Fibroblast of skin of scalp (primary cell): ENCODE measurements around the gene PFAS.

ENCODE experiments used
- DNase-seq: peaks from one replicate; pipeline ENCODE4 v3.0.0-alpha.2; 2013

The PFAS gene

DNA sequence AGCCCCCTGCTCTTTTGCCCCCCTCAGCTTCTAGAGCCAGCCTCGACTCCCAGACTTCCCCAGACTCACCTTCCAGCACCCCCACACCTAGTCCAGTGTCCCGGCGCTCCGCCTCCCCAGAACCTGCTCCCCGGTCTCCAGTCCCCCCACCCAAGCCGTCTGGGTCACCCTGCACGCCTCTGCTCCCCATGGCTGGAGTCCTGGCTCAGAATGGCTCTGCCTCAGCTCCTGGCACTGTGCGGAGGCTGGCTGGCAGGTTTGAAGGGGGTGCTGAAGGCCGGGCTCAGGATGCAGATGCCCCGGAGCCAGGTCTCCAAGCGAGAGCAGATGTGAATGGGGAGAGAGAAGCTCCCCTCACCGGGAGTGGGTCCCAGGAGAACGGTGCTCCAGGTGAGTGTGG is 63.2 kb downstream of the PFAS start:
- no peak for DNase-seq

DNA sequence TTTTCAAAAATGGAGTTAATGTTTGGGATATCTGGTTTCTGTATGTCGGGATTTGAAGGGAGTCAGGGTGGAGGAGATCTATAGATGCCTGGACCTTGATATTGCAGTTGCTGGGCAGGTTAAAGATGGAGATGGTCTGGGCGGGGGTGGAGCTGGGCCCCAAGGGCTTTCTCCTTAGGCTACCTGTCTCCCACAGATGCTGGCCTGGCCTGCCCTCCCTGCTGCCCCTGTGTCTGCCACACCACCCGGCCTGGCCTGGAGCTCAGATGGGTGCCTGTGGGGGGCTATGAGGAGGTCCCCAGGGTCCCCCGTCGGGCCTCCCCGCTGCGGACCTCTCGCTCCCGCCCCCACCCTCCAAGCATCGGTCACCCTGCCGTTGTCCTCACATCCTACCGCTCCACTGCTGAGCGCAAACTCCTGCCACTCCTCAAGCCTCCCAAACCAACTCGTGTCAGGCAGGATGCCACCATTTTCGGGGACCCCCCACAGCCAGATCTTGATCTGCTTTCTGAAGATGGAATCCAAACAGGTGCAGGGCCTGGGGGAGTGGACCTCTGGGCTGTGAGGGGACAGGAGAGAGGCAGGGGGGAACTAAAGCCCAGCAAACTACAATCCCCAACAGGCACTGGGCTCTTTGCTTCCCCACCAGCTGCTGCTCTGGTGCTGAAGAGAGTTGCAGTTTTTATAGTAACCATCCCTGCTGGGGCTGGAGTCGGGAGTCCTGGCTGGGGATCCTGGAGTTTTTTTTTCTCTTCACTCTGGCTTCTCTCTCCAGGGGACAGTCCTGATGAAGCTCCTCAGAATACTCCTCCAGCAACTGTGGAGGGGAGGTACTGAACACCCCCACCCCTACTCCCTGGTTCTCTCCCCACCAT is 63.9 kb downstream of the PFAS start:
- DNase-seq: no peak

DNA sequence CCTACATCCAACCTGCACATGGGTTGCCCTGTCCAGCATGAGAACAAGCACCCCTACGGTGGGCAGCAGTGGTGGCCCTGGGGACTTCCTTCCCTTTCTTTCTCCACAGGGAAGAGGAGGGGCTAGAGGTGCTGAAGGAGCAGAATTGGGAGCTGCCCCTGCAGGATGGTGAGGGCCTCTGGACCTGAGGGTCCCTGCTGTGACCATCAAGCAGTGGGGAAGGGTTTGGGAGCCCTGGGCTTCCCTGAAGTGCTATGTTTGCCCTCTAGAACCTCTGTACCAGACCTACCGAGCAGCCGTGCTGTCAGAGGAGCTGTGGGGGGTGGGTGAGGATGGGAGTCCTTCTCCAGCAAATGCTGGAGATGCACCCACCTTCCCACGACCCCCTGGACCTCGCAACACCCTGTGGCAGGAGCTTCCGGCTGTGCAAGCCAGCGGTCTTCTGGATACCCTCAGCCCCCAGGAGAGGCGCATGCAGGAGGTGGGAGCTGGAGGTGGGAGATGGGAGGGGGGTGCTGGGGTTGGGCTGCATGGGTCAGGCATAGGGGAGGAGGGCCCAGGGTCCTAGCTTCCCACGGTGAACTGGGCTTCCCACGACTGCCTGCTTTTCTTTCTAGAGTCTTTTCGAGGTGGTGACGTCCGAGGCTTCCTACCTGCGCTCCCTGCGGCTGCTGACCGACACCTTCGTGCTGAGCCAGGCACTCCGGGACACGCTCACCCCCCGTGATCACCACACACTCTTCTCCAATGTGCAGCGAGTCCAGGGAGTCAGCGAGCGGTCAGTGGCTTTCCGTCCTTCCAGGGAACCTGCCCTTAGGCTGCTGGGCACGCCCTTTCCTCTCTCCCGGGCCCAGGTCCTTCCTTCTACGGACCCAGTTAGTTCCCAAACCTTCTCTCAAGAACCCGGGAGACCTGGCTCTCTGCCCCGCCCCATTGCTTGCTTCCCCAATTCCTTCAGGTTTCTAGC is 66.0 kb downstream of the PFAS start:
- no peak for DNase-seq

DNA sequence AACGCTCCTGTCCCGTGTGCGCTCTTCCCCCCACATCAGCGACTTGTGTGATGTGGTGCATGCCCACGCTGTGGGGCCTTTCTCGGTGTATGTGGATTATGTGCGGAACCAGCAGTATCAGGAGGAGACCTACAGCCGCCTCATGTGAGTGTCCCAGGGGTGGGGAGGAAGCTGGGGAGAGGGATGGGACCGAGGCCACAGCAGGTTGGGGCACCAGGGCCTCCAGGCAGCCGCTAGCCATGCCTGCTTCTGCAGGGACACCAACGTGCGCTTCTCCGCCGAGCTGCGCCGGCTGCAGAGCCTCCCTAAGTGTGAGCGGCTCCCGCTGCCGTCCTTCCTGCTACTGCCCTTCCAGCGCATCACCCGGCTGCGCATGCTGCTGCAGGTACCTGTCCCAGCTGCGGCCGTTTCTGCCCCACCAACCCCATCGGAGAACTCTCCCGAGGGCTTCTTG is 66.7 kb downstream of the PFAS start:
- DNase-seq: no peak

DNA sequence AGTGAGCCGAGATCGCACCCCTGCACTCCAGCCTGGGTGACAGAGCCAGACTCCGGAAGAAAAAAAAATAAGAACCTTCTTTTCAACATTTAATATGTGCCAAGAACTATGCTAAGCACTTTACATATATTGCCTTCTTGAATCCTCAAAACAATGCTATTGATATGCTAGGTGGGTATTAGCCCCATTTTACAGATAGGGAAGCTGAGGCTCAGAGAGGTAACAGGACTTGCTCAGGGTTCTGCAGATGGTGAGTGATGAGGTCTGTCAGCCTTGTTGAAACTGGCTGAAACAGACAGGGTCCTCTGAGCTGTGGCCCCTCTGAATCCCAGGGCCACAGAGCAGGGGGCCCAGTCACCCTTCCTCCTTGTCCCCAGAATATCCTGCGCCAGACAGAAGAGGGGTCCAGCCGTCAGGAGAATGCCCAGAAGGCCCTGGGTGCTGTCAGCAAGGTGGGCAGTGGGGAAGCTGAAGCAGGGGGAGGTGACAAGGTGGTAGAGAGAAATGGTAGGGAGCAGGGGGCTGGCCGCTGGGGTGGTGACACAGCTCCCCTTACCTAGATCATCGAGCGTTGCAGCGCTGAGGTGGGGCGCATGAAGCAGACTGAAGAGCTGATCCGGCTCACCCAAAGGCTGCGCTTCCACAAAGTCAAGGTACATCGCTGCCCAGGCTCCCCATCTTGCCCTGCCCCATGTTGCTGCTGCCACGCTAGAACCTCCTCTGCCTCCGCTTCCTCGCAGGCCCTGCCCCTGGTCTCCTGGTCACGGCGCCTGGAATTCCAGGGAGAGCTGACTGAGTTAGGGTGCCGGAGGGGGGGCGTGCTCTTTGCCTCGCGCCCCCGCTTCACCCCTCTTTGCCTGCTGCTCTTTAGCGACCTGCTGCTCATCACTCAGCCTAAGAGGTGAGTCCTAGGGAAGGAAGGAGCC is 69.2 kb downstream of the PFAS start:
- DNase-seq: no peak
